Heart left ventricle (tissue), 16 donors: Measurements from ENCODE around the gene ATP6V1D. TPM values are rescaled to one million over a fixed set of nuclear protein-coding genes. Genes with fewer than 3 reads are reported as not detected.
"Not testable (repeated sequence)": the region's sequence is repeated elsewhere in the genome, so short reads cannot be mapped to it uniquely, and the experiment has no call there.

Experiments used
- ATAC-seq, 4 donors: fragments of 200-7000 bp; cut with Tn5 transposase; one replicate each; pipeline ENCODE4 v1.9.1; 2020 to 2022; ENCODE audit warnings: moderate library complexity in 4 of 4, mild to moderate bottlenecking in 3 of 4, moderate number of reproducible peaks in 1 of 4
- DNase-seq, 5 donors: peaks; one replicate each; pipeline ENCODE4 v3.0.0-alpha.2; 2020
- H3K27ac ChIP-seq, 12 donors: fragments of 200-600 bp; sonication (generic) in 4 of 12; one replicate each; pipeline versions ENCODE4 v1.5.0 to v1.8.0; 2016 to 2022; ENCODE audit warnings: mild to moderate bottlenecking in 2 of 12
- H3K27me3 ChIP-seq, 9 donors: fragments of 200-600 bp; sonication (generic) in 2 of 9; one replicate each; pipeline versions ENCODE4 v1.5.1 to v1.8.0; 2016 to 2022; ENCODE audit warnings: mild to moderate bottlenecking in 3 of 9
- H3K36me3 ChIP-seq, 9 donors: fragments of 200-600 bp; sonication (generic) in 2 of 9; one replicate each; pipeline versions ENCODE4 v1.5.0 to v1.8.0; 2018 to 2022; ENCODE audit warnings: mild to moderate bottlenecking in 2 of 9
- H3K4me1 ChIP-seq, 12 donors: fragments of 200-600 bp; sonication (generic) in 4 of 12; one replicate each; pipeline versions ENCODE4 v1.5.0 to v1.8.0; 2016 to 2022; ENCODE audit warnings: mild to moderate bottlenecking in 3 of 12
- H3K4me3 ChIP-seq, 12 donors: fragments of 200-600 bp; sonication (generic) in 4 of 12; one replicate each; pipeline versions ENCODE4 v1.5.0 to v1.8.0; 2017 to 2022; ENCODE audit warnings: mild to moderate bottlenecking in 9 of 12, moderate library complexity in 4 of 12
- H3K9me3 ChIP-seq, 12 donors: fragments of 200-600 bp; sonication (generic) in 4 of 12; one replicate each; pipeline versions ENCODE4 v1.5.0 to v1.8.0; 2016 to 2022; ENCODE audit warnings: mild to moderate bottlenecking in 1 of 12
- CTCF ChIP-seq, 12 donors: fragments of 200-600 bp; sonication (generic) in 4 of 12; IDR thresholded peaks; one replicate each; pipeline versions ENCODE4 v1.5.0 to v1.8.0; 2018 to 2022; ENCODE audit warnings: antibody characterized with exemption in 12 of 12, mild to moderate bottlenecking in 5 of 12
- POLR2A ChIP-seq, 2 donors: fragments of 450-650 bp; IDR thresholded peaks; one replicate each; pipeline ENCODE4 v1.6.1; 2017; ENCODE audit warnings: antibody characterized with exemption in 2 of 2, mild to moderate bottlenecking in 2 of 2, moderate library complexity in 2 of 2
- WGBS, 4 donors: extraction: QIAGEN DNeasy Blood & Tissue Kit in 2 of 4; methylation state at CpG; one replicate each; pipeline versions ENCODE4 v1.1.5 to v1.1.7; 2013 to 2018; 5-methylcytosine and 5-hydroxymethylcytosine counted together
- intact Hi-C, 10 donors: fragments of 100-400 bp; cut with DNase I; formaldehyde crosslinking; loops; one replicate each; pipeline versions ENCODE4 v1.11.1 to v1.14.2; 2022
- polyA plus RNA-seq, 2 donors: library from polyadenylated mRNA; stranded (reverse); fragments of 200-250 nt; gene quantifications; one replicate each; pipeline ENCODE4 v1.2.3, GENCODE V29; 2013
- total RNA-seq, 9 donors: library from RNA; depleted of rRNA in 2 of 9; stranded (reverse); fragments of >200 nt in 2 of 9; fragmentation: NEBNext Ultra II Directional in 3 of 9; extraction: Animal tissue kit (Norgen Biotek cat#: 25700) in 3 of 9; gene quantifications; one replicate each; pipeline versions ENCODE4 v1.1.0 to v1.2.4, GENCODE V29; 2016 to 2023
- donor health status: ischemic (EF 13 %, LVEDD 7.1; RV severe dilation, severe dysfunction).
- donor health status: healthy with polysubstance abuse.
- donor health status: DM: no; HTN: yes; CAD: no.
- donor health status: DM: no; HTN: no; CAD: no.
- donor health status: ischemic (EF 25% LVEDD 6.9; RV normal size, moderate dysfunction).
- donor health status: ischemic (EF 25% LVEDD 5.7; RV mildly dilated, moderate dysfunction).
- donor health status: healthy.
- donor health status: DM: yes; HTN: yes; CAD: no.
- donor health status: ischemic (EF 35%, LVEDD 5.7; RV mildly dilated, moderate dysfunction).
- donor health status: nonischemic (EF 11% LVEDD 7.7; RV severe dilation, severe dysfunction).
- donor health status: DM: yes; HTN: yes; CAD: no.
- donor health status: PGD.
- donor health status: ischemic (EF 29% LVEDD 5.4; RV normal size, mild dysfunction).
- donor health status: nonischemic (EF 23%, LVEDD 6.1; RV moderate dilation, normal function).

The ATP6V1D gene
- total and polyA plus RNA-seq, 11 donors, result 106 to 211 (median 167) TPM

- H3K4me1 ChIP-seq, result no peaks in the 10 kb centered on the region
- peaks cover 0 to 84% (median 68%) of the 10 kb centered on the region in 9 donors for H3K36me3 ChIP-seq
- TF ChIP-seq CTCF (IDR thresholded peaks at IDR 0.05), result no peak
- no peak for TF ChIP-seq POLR2A (IDR thresholded peaks at IDR 0.05)
- H3K4me3 ChIP-seq, result no peak overlapping the region
- DNase-seq (no peak), ATAC-seq (no peak)
- H3K9me3 ChIP-seq, result no peaks in the 10 kb centered on the region
- H3K27me3 ChIP-seq, result no peaks in the 10 kb centered on the region
- intact Hi-C loops, result no loop called here
- WGBS, 4 donors, result 92 to 95% (median 94%) methylated on average over 5 of the region's 5 CpGs
- no peak overlapping the region for H3K27ac ChIP-seq
These were observed 27.1 kb downstream of the ATP6V1D start for GRCh38 chr14:67332468-67332867.

GRCh38 chr14:67331368-67332125 lies 28.1 kb downstream of the ATP6V1D start:
- Histone ChIP-seq H3K4me3 (no peak overlapping the region), H3K9me3 (no peaks in the 10 kb centered on the region), H3K4me1 (no peaks in the 10 kb centered on the region), H3K27ac (no peak overlapping the region), H3K36me3 (peaks cover 0 to 82% (median 66%) of the 10 kb centered on the region in 9 donors), H3K27me3 (no peaks in the 10 kb centered on the region)
- WGBS, 4 donors, result 90 to 97% (median 94%) methylated on average over 5 of the region's 5 CpGs
- TF ChIP-seq POLR2A (IDR thresholded peaks at IDR 0.05) (no peak), CTCF (IDR thresholded peaks at IDR 0.05) (no peak)
- no peak for ATAC-seq
- intact Hi-C loops, result no loop called here
- no peak for DNase-seq

GRCh38 chr14:67329666-67330065 lies 29.9 kb downstream of the ATP6V1D start:
- H3K9me3 ChIP-seq, DNase-seq, H3K27me3 ChIP-seq, intact Hi-C loops, H3K4me3 ChIP-seq, H3K4me1 ChIP-seq, H3K27ac ChIP-seq, ATAC-seq: not testable (repeated sequence)
- 98 to 99% (median 98%) methylated on average over 4 of the region's 4 CpGs for WGBS, 4 donors
- peaks cover 0 to 80% (median 64%) of the 10 kb centered on the region in 9 donors for H3K36me3 ChIP-seq

GRCh38 chr14:67319142-67319541 lies 40.5 kb downstream of the ATP6V1D start:
- intact Hi-C loops, result no loop called here
- DNase-seq, result no peak
- Histone ChIP-seq H3K4me3 (no peak overlapping the region), H3K36me3 (peaks cover 0 to 94% (median 70%) of the 10 kb centered on the region in 9 donors), H3K27me3 (no peaks in the 10 kb centered on the region), H3K27ac (no peak overlapping the region), H3K4me1 (no peaks in the 10 kb centered on the region), H3K9me3 (no peaks in the 10 kb centered on the region)
- TF ChIP-seq POLR2A (IDR thresholded peaks at IDR 0.05) (no peak), CTCF (IDR thresholded peaks at IDR 0.05) (no peak)
- ATAC-seq, result no peak

GRCh38 chr14:67317822-67318221 lies 41.8 kb downstream of the ATP6V1D start:
- no peak overlapping the region for H3K4me3 ChIP-seq
- H3K27me3 ChIP-seq, result no peaks in the 10 kb centered on the region
- no peak for TF ChIP-seq CTCF (IDR thresholded peaks at IDR 0.05)
- no peak overlapping the region for H3K27ac ChIP-seq
- DNase-seq (no peak), ATAC-seq (no peak)
- H3K36me3 ChIP-seq, result peaks cover 0 to 94% (median 70%) of the 10 kb centered on the region in 9 donors
- 81 to 91% (median 87%) methylated on average over 1 of the region's 1 CpG for WGBS, 4 donors
- intact Hi-C loops, result no loop called here
- no peaks in the 10 kb centered on the region for H3K9me3 ChIP-seq
- H3K4me1 ChIP-seq, result no peaks in the 10 kb centered on the region
